ENCODE data around the gene PIK3R6.
"Not testable (repeated sequence)": the region's sequence is repeated elsewhere in the genome, so short reads cannot be mapped to it uniquely, and the experiment has no call there.

Gene PIK3R6

DNA sequence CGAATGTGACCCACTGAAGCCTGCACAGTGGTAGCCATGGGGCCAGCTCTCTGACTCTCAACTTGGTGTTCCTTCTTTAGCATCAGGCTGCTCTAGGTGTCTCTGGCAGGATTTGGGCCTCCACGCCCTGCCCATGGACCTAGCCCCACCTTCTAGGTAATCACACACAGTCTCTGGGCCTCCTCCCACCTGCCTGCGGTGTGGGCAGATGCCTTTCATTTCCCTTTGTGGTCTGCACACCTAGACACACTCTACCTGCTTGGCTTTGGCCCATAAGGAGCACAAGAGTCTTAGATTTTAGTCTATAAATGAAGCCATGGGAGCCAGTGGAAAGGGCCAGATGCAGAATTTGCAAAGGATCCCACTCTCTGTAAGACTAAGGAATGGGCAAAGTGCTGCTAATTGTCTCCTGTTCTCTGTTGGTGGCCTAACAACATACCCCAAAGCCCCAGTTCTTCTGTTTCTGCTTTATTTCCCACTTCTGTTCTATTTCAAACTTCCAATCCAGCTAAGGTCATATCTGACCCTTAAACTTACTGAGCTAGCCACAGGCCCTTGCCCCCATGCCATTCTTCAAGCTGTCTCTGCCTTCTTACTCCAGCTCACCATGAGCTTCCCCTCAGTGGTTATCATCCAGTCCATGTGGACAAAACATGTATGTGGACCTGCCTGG, 61.1 kb downstream of the PIK3R6 start:
- no peaks in the 10 kb centered on the region for H3K27me3 ChIP-seq (replicated peaks; ENCODE audit: control insufficient read depth, insufficient read depth, low read length)
- no peak overlapping the region for H3K4me3 ChIP-seq (replicated peaks; ENCODE audit: low read depth, low read length)
- H3K36me3 ChIP-seq (ENCODE audit: control insufficient read depth, insufficient read depth, low read length), result peaks cover 34% of the 10 kb centered on the region
- TF ChIP-seq, protein P1, sequence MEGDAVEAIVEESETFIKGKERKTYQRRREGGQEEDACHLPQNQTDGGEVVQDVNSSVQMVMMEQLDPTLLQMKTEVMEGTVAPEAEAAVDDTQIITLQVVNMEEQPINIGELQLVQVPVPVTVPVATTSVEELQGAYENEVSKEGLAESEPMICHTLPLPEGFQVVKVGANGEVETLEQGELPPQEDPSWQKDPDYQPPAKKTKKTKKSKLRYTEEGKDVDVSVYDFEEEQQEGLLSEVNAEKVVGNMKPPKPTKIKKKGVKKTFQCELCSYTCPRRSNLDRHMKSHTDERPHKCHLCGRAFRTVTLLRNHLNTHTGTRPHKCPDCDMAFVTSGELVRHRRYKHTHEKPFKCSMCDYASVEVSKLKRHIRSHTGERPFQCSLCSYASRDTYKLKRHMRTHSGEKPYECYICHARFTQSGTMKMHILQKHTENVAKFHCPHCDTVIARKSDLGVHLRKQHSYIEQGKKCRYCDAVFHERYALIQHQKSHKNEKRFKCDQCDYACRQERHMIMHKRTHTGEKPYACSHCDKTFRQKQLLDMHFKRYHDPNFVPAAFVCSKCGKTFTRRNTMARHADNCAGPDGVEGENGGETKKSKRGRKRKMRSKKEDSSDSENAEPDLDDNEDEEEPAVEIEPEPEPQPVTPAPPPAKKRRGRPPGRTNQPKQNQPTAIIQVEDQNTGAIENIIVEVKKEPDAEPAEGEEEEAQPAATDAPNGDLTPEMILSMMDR (IDR thresholded peaks at IDR 0.05; ENCODE audit: insufficient read depth, low read length, poor library complexity, severe bottlenecking), result no peak
- no peak for DNase-seq (ENCODE audit: extremely low read depth, insufficient read length)

DNA sequence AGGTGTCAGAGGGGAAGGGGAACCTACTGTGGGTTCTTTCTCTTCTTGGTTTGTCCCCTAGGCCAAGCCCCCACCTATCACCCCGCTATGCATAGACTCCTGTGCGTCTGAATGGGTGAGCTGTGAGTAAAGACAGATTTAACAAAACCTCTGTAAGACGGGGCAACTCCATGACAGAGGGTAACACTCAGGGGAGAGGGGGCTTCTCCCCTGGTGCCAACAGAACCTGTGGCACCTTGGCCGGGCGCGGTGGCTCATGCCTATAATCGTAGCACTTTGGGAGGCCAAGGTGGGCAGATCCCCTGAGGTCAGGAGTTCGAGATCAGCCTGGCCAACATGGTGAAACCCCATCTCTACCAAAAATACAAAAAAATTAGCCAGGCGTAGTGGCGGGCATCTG, 62.1 kb downstream of the PIK3R6 start:
- H3K36me3 ChIP-seq (ENCODE audit: control insufficient read depth, insufficient read depth, low read length), result peaks cover 28% of the 10 kb centered on the region
- DNase-seq (ENCODE audit: extremely low read depth, insufficient read length), result not testable (repeated sequence)

DNA sequence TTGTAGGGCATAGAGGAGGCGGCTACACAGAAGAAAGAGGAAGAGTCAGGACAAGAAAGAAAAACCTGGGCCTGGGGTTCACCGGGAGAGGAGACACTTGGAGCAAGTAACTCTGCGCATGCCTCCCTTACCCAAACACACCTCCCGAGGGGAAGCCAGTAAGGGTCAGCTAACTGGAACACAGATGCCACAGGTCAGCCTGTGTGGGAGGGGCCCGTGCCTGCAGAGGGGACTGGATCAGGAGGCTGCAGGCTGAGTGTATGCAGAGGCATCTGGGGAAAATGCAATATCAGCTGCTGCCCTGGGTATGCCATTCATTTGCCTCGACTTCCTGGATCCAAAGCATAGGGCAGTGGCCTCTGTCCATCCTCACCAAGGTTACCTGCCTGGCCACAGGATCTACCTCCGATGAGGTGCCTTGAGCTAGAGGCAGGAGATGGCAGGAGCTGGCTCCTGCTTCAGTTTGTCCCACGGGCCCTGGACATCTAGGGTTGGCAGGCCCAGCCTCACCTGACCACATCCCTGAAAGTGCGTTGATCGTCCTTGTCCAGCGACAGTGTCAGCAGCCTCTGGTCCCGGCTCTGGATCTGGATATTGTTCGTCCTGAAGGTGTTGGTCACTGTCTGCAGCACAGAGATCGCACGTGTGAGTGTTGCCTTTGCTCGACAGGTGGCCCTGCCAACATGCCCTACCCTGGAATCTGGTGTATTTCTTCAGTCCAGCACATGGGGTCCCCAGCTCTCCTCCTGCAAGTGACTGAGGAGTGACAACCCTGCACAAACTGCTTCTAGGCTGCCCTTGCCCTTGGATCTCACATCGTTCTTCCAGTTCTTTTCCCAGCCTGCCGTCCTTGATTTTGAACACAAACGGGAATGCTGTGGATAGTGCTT, 63.7 kb downstream of the PIK3R6 start:
- TF ChIP-seq, protein P1 (IDR thresholded peaks at IDR 0.05; ENCODE audit: insufficient read depth, low read length, poor library complexity, severe bottlenecking), result no peak
- DNase-seq (ENCODE audit: extremely low read depth, insufficient read length), result no peak
- Histone ChIP-seq H3K4me3 (replicated peaks; ENCODE audit: low read depth, low read length) (no peak overlapping the region), H3K36me3 (ENCODE audit: control insufficient read depth, insufficient read depth, low read length) (peaks cover 28% of the 10 kb centered on the region), H3K27me3 (replicated peaks; ENCODE audit: control insufficient read depth, insufficient read depth, low read length) (no peaks in the 10 kb centered on the region)

More for the DNA sequence above, 62.1 kb downstream of the PIK3R6 start:
- H3K27me3 ChIP-seq (replicated peaks; ENCODE audit: control insufficient read depth, insufficient read depth, low read length); H3K4me3 ChIP-seq (replicated peaks; ENCODE audit: low read depth, low read length): not testable (repeated sequence)

DNA sequence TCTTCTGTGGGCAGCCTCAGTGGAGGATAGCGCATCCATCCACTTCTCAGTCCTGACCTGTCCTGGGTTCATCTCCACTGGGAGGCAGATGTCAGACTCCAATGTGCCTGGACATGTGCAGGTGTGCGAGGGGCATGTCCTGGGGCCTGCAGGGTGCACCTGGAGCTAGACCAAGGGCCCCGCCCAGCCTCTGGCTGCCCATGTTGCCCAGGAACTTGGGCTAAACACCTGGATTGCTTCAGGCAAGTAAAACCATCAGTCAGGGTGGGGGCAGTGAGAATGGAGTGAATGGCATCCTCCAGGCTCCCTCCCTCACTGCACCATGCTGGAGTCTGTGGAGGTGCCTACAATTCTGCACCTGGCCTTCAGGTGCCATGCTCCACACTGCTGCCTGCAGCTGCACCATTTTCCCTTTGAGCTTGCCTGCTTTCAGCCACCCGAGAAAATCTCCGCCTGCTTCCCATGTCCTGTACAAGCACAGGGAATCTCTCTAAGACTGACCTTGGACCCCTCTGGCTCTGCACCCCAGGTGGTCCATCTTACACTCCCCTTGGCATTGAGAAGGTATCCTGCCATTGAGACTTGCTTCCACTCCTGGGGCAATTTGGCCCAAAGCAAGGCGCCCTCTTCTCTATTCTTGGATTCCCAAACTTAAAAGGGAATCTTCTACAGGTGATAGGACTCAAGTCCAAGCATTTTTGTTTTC, 66.2 kb downstream of the PIK3R6 start:
- Histone ChIP-seq H3K27me3 (replicated peaks; ENCODE audit: control insufficient read depth, insufficient read depth, low read length) (no peaks in the 10 kb centered on the region), H3K4me3 (replicated peaks; ENCODE audit: low read depth, low read length) (no peak overlapping the region), H3K36me3 (ENCODE audit: control insufficient read depth, insufficient read depth, low read length) (peaks cover 44% of the 10 kb centered on the region)
- TF ChIP-seq, protein P1 (IDR thresholded peaks at IDR 0.05; ENCODE audit: insufficient read depth, low read length, poor library complexity, severe bottlenecking), result no peak
- DNase-seq (ENCODE audit: extremely low read depth, insufficient read length), result no peak

GRCh38 chr17:8800656-8801055, 66.8 kb downstream of the PIK3R6 start:
- Histone ChIP-seq H3K4me3 (replicated peaks; ENCODE audit: low read depth, low read length) (no peak overlapping the region), H3K36me3 (ENCODE audit: control insufficient read depth, insufficient read depth, low read length) (peaks cover 44% of the 10 kb centered on the region), H3K27me3 (replicated peaks; ENCODE audit: control insufficient read depth, insufficient read depth, low read length) (no peaks in the 10 kb centered on the region)
- DNase-seq (ENCODE audit: extremely low read depth, insufficient read length), result no peak
- TF ChIP-seq, protein P1 (IDR thresholded peaks at IDR 0.05; ENCODE audit: insufficient read depth, low read length, poor library complexity, severe bottlenecking), result no peak
